Measurements from ENCODE around the gene APOC4.
"Not testable (repeated sequence)": the region's sequence is repeated elsewhere in the genome, so short reads cannot be mapped to it uniquely, and the experiment has no call there.

Gene APOC4

DNA sequence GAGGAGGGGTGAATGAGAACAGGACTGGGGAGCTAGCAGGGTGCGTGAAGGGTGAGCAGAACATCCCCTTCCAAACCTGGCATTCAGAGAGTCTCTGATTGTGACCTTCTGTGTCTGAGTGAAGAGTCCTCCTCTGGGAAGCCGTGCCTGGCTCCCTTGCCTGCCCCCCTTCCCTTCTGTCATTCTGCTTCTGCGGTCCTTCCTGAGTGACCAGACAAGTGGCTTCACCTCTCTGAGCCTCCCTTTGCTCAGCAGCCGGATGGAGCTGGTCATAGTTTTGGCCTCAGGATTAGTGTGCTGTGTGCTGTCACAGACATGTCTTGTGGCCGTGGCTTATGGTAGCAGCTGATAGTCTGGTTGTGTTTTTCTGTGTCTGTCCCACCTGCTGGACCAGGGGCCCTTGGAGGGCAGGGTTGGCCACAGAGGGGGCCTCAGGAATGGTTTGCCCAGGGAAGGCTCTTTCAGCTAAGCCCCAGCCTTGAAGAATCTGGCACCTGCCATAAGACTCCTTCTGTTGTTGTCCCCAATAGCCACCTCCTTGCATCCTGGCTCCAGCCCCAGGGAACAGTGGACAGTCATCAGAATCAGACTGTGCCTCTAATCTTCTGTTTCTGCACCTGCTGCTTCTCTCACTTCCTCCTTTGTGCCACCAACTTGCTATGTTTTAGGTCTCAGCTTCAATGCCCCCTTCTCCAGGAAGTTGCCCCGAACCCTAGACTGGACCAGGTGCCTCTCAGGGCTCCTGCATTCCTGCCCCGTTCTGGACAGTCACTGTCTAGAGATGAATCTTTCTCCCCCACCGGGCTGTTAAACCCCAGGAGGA, 19.1 kb downstream of the APOC4 start:
- DNase-seq, result no peak

GRCh38 chr19:44961821-44962220, 19.8 kb downstream of the APOC4 start:
- no peak for DNase-seq

- DNase-seq, result no peak
Measured at GRCh38 chr19:44968118-44968517, 26.1 kb downstream of the APOC4 start.

GRCh38 chr19:44968670-44969069, 26.6 kb downstream of the APOC4 start:
- DNase-seq, result no peak

DNA sequence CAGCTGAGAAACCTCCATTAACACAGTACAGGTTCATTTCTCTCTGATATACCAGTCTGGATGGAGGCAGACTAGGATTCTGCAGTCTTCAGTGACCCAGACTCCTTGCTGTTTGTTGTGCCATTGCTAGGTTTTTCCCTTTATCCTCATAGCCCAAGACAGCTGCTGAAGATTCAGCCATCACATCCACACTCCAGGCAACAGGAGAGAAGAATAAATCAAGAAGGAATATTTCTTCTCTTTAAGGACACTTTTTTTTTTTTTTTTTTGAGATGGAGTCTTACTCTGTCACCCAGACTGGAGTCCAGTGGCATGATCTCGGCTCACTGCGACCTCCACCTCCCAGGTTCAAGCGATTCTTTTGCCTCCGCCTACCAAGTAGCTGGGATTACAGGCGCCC, 27.4 kb downstream of the APOC4 start:
- DNase-seq, result no peak

- not testable (repeated sequence) for DNase-seq
Measured at GRCh38 chr19:44971451-44971850, 29.4 kb downstream of the APOC4 start.

DNA sequence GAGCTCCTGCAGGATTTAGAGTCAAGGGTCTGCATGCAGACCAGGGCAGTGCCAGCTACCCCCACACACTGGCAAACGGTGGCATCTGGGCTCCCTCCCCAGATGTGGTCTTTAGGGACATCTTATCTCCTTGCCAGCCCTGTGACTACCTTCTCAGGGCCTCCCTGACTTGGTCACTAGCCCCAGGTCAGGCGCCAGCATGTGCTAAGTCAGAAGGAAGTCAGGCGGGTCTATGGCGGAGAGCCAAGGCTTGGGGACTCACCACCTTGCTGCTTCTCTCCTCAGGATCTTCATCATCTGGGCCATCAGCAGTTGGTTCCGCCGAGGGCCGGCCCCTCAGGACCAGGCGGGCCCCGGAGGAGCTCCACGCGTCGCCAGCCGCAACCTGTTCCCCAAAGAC, 30.8 kb downstream of the APOC4 start:
- no peak for DNase-seq

- DNase-seq, result no peak
Measured at GRCh38 chr19:44973982-44974735, 32.1 kb downstream of the APOC4 start.

GRCh38 chr19:44974857-44975256, 32.8 kb downstream of the APOC4 start:
- no peak for DNase-seq

DNA sequence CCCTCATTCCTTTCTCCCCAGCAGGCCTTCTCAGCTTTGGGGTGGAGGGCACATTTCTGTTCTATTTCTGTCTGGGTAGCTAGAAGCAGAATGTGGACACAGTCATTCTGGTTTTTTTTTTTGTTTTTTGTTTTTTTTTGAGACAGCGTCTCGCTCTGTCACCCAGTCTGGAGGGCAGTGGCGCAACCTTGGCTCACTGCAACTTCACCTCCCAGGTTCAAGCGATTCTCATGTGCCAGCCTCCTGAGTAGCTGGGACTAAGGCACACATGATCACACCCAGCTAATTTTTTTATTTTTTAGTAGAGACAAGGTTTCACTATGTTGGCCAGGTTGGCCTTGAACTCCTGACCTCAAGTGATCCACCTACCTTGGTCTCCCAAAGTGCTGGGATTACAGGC, 33.4 kb downstream of the APOC4 start:
- no peak for DNase-seq

GRCh38 chr19:44984005-44984404, 42.0 kb downstream of the APOC4 start:
- DNase-seq, result no peak

- no peak for DNase-seq
Measured at GRCh38 chr19:44985445-44985844, 43.4 kb downstream of the APOC4 start.

DNA sequence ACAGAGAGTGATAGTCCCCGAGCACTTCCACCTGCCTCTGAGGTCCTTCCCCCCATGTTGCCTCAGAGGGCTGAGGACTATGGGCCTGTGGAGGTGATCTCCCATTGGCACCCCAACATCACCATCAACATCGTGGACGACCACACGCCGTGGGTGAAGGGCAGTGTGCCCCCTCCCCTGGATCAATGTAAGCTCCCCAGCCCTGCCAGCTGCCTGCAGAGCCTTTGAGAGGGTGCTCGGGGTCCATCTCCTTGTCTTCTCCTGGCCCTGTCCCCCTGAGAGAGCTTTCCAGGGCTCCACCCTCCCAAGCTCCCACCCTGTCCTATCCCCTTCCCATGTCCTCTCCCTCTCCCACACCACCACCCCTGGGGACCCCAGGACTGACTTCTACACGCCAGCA, 44.4 kb downstream of the APOC4 start:
- no peak for DNase-seq

GRCh38 chr19:44987148-44987675, 45.2 kb downstream of the APOC4 start:
- no peak for DNase-seq

GRCh38 chr19:44988273-44988672, 46.2 kb downstream of the APOC4 start:
- no peak for DNase-seq

DNA sequence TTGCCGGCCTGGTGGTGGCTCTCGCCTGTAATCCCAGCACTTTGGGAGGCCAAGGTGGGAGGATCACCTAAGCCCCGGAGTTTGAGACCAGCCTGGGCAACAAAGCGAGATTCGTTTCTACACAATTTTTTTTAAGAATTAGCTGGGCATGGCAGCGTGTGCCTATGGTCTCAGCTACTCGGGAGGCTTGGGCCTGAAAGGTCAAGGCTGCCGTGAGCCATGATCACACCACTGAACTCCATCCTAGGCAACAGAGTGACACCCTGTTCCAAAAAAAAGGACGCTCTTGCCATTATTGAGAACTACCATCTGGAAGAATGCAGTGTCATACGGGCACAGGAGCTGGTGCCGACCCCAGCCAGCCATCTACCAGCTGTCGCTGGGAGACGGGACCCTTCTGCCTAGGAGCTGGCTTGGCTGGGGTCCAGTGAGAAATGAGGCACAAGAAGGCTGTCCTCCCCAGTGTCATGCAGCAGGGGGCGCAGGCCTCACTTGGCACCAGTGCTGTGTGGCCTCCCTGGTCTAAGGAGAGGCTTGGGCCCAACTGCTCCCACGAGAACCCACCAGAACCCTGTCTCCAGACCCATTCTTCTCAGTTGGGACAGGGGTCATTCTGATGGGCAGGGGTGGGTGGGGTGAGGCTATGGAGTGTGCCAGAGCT, 47.0 kb downstream of the APOC4 start:
- peak; percentile 18 to 37 for DNase-seq

- no peak for DNase-seq
Measured at GRCh38 chr19:44990459-44990858, 48.4 kb downstream of the APOC4 start.

DNA sequence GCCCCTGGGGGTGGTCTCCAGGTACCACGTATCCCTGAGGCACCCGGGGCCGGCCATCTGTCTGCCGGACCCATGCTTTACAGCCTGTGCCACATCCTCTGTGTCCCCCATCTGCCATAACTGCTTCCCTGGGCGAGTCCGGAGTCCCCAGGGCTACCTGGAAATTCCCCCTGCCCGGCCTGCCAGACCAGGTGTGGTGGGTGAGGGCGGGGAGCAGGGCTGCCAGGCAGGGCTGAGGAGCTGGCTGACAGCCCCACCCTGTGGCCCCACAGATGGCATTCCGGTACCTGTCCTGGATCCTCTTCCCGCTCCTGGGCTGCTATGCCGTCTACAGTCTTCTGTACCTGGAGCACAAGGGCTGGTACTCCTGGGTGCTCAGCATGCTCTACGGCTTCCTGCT, 48.9 kb downstream of the APOC4 start:
- no peak for DNase-seq

DNA sequence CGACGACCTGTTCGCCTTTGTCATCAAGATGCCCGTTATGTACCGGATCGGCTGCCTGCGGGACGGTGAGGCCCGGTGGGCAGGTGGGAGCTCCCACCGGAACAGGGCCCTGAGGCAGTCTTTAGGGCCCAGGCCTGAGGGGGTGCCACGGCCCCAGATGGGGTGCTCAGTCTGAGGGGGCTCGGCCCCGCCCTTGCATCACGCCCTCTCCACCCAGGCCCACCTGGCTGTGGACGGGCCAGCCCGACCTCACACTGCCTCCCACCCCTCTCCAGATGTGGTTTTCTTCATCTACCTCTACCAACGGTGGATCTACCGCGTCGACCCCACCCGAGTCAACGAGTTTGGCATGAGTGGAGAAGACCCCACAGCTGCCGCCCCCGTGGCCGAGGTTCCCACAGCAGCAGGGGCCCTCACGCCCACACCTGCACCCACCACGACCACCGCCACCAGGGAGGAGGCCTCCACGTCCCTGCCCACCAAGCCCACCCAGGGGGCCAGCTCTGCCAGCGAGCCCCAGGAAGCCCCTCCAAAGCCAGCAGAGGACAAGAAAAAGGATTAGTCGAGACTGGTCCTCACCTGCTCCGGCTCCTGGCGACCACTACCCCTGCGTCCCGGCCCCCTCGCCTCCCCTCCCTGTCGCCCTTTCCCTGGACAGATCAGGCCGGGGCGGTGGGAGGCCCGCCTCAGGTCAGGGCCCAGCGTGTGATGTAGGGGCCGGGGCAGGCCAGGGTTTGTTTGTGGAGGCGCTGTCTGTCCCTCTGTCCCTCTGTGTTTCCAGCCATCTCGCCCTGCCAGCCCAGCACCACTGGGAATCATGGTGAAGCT, 50.5 kb downstream of the APOC4 start:
- DNase-seq, result no peak

DNA sequence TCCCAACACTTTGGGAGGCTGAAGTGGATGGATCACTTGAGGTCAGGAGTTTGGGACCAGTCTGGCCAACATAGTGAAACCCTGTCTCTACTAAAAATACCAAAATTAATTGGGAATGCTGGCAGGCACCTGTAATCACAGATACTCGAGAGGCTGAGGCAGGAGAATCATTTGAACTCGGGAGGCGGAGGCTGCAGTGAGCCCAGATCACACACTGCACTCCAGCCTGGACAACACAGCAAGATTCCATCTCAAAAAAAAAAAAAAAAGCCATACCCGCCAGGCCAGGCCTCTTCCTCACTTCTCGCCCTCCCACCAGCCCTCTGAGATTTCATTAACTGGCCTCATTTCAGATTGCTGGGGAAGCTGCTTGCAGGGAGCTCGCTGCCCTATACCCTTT, 51.5 kb downstream of the APOC4 start:
- DNase-seq, result no peak

GRCh38 chr19:44993926-44994537, 52.0 kb downstream of the APOC4 start:
- DNase-seq, result no peak
